Left forelimb (tissue), 1 donor: ENCODE measurements around the gene INPPL1.
"Not testable (repeated sequence)": the region's sequence is repeated elsewhere in the genome, so short reads cannot be mapped to it uniquely, and the experiment has no call there.

ENCODE experiments used
- DNase-seq: peaks from one replicate; pipeline ENCODE4 v3.0.0-alpha.2; 2018; ENCODE audit warnings: low spot score

INPPL1 gene

DNA sequence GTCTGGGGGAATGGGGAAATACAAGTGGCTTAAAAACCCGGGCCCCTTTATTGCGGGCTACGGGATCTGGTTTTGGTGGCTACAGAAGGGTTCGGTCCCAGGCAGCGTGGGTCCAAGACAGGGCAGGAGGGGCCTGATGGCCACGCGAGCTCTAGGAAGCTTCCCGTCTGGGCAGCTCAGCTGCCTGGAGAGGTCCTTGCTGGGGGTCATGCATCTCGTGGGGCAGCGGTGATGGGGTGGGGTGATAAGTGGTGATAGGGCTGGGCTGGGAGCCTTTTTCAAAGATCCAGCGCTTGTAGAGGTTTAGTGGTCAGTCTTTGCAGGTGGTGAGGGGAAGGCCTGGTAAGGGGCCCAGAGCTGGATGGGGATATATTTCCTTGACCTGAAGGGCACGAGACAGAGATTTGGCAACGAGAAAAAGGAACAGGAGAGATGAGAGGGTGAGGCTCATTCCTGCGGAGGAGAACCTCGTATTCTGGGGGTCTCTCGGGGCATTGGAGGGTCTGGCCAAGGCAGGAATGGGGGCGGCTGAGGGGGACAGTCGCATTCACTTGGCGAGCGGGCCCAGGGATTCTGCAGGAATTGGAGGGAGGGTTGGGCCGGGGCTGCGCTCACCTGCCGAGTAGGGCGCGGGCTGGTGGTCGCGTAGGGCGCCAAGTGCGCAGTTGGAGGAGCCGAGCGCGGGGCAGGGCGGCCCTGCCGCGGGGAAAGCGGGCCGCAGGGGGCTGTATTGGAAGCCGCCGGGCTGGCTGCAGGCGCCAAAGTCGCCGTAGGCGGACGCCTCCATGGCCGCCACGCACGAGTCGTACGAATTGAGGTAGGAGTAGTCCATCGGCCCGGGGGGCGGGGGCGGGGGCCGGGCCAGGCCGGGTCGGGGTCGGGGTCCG lies 18.8 kb downstream of the INPPL1 start:
- peak; percentile 63 for DNase-seq

DNA sequence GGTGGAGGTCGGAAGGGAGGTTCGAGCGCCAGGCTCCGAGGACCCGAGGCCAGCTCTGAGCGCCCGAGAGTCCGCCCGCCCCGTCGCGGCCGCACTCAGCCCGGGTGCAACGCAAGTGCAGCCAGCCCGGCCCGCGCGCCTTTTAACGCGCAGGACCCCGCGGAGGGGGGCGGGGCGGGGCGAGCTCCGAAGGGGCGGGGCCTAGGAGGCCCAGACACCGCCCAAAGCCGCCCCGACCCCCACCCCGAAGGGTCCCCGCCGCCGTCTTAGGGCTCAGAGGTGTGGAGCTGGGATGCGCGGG lies 19.4 kb downstream of the INPPL1 start, which contains the start of gene PHOX2A:
TSS of gene PHOX2A (minus strand) at position 117 of the 301 bp plus-strand sequence. CDS start 172 bp downstream, outside the sequence.
- no peak for DNase-seq

DNA sequence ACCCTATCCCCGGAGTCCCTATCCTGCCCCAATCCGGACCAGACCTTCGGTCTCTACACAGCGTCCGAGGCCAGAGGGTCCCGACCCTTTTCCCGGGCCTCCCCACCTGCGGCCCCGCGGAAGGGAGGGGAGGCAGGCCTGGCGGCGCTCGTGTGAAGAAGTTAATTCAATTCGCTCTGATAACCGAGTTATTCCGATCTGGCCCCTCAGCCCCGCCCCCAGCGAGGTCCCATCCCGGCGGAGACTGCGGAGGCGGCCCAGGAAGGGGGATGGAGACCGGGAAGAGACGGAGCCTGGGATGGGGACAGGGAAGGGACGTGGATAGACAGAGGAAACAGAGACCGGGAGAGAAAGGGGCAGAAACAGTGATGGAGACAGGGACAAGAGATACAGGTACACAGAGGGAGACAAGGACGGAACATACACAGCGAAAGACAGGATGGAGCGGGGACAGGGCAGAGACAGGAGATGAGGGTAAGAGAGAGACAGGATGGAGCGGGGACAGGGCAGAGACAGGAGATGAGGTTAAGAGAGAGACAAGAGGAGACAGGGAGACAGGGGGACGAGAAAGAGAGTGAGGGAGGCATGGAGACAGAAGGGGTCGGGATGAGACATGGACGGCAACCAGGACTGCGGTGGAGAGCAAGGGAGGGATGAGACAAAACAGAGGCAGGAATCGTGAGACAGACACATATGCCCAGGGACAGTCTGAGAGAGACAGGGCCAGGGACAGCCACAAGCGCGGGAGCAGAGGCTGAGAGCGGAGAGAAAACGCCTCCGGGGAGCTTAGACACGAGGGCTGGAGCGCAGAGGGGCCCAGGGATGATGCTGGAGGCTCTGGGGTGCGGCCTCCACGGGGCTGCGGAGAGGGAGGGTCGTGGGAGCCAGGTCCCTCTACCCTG lies 20.0 kb downstream of the INPPL1 start:
- no peak for DNase-seq

DNA sequence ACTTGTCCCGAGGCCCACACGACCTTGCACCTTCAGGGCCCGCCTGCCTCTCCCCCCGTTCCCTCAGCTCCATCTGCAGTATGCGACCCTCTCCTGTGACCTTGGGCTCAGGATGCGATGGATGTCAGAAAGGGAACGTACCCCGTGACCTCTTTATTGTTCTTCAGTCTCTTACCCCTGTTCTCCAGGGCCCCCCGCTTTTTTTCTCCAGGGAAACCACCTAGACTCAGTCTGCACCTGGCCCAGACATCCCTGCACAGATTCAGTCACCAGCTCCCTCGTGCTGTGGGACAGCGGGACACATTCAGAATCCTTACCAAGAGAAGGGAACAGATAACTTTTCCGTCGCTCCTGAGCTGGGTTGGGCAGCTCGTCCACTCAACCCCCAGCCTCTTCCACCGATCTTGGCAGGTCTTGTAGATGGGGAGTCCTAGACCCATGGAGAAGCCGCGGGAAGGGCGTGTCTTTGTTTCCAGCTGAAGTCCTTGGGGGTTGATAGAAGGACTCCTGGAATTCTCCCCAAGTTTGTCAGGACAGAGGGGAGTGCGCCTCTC lies 20.8 kb downstream of the INPPL1 start:
- DNase-seq: no peak

DNA sequence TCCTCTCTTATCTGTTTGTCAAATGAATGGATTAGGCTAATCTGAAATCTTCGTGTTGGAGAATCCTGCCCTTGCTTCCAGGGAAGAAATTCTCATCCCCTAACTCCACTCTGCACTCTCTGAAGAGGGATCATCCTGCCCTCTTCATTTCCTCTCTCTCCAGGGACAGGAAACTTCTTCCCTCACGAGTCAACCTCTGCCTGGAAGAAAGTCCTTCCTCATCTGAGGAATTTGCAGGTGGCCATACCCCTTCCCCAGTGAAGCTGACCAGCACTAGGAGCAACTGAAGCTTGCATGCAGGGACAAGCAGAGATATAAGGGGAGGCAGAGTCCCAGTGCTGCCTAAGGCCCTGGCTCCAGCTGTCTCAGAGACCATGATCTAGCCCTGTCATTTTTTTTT lies 23.0 kb downstream of the INPPL1 start:
- DNase-seq: no peak

DNA sequence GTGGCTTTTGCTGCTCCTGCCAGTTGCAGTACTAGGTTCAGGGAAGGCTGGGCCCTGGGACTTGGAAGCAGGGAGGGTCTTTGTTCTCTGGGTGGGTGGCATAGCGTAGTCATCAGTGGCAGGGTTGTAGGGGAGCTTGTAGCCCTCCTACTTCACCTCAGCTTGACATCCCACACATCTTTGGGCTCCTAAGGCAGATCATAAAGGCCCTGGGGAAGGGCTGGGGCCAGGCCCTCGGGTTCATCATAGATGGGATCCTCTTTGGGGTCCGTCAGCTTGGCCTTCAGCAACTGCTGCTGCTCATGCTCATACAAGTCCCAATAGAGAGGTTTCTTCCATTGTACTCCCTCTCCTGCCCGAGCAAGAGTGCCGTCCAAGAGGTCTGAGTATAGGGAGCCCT lies 25.4 kb downstream of the INPPL1 start:
- no peak for DNase-seq

DNA sequence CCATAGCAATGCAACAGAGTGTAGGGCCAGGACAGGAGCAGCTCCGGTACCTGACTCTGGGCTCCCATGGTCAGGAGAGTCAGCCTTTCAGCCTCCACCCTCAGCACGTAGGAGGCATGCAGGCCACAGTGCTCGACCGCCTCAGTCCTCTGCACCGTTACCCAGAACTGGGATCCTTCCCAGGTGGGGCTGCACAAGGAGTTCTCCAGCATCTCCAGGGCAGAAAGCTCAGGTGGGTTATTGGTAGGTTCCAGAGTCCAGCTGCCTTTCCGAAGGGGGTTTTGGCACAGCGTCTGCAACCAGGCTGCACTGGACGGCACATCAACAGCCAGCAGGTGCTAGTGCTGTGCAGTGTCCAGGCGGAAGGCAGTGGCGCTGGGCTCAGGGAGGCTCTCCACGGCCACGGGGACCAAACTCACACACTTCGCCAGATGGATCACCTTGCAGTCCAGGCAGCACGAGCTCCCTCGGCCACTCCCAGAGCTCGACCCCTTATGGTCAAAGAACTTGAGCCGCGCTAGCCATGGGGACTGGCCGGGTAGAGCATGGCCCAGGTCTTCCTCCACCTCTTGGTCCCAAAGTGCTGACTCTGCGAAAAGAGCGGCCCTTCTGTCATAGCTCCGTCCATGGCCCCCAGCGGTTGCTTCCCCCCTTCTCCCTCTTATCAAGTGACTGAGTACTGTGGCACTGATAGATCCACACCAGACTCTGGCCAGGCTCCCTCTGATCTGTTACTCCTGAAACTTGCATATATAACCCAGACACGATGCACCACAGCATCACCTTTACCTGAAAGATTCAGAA lies 26.3 kb downstream of the INPPL1 start:
- DNase-seq: no peak

DNA sequence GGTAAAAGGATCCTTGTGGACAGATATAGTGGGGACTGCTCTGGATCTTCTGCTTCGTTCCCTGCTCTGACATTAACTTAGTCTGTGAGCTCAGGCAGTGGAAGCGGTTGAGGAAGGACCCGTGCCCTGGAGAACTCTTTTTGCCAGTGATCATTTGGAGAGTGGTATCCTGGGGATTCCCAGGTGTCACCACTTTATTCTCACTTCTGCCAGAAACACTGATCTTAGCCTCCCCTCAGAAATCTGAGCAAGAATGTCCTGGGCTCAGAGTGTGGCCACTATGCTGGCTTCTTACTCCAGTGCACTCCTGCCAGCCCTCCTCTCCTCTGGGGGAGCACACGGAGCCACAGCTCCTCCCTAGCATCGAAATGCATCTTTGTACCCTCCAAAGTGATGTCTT lies 27.0 kb downstream of the INPPL1 start:
- no peak for DNase-seq

DNA sequence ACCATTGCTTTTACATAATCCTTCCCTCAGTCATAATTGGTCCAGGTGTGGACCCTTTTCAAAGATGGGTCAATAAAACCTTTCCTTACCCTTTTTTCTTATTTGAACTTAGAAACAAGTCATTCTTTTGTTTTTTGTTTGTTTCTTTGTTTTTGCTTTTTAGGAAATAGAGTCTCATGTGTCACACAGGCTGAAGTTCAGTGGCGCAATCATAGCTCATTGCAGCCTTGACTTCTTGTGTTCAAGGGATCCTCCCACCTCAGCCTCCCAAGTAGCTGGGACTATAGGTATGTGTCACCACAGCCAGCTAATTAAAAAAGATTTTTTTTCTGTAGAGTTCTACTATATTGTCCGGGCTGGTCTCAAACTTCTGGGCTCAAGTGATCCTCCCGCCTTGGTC lies 28.8 kb downstream of the INPPL1 start:
- DNase-seq: no peak

DNA sequence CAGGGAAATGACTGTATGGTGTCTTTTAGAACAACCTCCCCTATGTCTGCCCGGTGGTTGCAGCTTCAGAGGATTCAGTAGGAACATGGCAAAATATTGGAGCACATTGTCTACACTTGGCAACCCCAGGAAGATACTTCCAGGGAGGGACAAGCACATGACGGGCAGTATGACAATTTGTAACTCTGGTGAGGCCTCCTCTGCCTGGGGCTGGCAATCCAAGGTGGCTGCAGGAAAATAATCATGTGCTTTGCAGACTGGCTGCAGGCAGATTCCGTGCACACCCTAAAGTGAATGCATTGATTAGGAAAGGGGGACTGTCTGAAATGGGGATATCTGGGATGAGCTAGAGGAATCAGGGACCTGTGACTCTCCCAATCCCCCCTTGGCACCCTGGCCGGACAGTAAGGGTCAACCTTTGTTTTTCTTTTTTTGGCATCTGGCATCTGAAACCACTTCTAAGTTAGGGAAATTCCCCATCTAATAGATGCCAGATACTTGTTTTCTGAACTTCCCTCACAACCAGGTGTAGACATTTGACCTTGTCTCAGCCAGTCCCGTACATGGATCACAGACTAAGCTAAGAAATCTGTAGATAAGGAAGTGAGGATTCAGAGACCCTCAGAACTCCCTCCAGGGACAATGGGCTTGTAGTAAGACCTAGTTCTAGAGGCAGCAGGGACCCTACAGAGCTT lies 29.9 kb downstream of the INPPL1 start:
- DNase-seq: no peak

DNA sequence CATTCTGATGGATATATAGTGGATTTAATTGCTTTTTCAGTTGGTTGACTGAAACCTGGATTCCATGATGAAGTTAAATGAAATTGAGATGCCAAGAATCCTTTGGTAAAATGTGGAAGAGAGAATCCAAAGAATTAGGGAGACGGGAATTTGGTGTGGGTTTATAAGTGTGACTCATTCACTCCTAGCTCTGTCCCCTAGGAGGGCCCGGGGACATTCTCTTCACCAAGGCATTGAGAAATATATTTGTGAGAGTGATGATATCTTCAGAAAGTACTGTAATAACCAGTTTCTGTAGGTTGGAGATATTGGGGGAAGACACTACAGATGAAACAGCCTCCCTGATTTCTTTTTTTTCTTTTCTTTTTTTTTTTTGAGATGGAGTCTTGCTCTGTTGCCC lies 33.0 kb downstream of the INPPL1 start:
- DNase-seq: no peak

DNA sequence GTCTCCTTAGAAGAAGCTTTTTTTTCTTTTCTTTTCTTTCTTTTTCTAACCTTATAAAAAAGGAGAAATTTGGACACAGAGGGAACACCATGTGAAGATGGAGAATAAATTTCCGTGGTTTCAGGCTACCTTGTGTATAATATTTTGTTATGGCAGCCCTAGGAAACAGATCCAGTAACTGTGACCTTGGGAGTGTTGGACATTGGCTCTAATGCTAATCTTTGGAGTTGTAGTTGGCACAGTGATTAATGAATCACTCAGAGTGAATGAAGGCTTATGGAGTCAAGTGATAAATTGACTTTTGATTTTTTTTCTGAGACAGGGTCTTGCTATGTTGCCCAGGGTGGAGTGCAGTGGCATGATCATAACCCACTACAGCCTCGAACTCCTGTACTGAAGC lies 34.9 kb downstream of the INPPL1 start:
- DNase-seq: no peak

DNA sequence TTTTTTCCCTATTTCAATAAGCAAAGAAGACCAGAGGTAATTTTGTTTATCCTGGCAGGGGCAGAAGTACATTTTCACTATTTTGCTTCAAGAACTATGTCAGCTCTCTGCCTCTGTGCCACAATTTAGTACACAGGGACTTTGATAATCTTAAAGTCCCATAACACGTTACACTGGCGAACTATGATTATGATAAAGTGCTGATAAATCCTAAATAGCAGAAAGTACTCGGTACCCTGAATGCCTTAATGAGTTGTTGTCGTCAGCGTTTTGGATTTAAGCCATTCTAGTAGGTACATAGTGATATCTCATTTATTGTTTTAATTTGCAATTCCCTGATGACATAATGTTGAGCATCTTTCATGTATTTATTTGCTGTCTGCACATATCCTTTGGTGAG lies 36.0 kb downstream of the INPPL1 start:
- DNase-seq: no peak

DNA sequence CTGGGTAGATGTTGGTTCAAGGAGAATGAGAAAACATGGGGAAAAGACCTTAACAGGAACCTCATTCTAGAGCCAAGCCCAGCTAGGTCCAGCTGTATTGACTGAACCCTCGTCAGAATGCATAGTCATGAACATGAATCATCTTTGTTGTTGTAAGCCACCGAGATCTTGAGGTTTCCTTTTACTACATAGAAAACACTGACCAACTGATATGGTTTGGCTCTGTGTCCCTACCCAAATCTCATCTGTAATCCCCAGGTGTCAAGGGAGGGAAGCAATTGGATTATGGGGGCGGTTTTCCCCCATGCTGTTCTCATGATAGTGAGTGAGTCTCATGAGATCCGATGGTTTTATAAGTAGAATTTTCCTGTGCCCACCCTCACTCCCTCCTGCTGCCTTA lies 38.8 kb downstream of the INPPL1 start:
- no peak for DNase-seq

DNA sequence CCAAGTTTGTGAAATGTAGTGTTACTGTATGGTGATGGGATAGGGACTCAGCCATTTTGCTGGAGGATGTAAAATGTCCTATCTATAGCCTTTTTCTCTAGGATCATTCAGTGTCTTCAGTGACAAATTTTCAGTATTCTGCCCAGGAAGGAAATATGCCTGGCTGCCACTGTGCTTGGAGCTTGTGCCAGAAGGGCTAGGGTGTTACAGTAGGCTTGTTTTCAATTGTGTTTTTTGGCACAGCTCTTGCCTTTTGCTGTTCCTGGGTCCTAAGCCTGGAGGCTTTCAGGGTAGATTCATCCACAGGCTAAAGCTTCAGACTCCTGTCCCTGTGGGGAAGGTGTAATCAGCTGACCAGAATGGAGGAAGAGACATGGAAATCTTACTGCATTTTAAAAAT lies 41.4 kb downstream of the INPPL1 start:
- no peak for DNase-seq

DNA sequence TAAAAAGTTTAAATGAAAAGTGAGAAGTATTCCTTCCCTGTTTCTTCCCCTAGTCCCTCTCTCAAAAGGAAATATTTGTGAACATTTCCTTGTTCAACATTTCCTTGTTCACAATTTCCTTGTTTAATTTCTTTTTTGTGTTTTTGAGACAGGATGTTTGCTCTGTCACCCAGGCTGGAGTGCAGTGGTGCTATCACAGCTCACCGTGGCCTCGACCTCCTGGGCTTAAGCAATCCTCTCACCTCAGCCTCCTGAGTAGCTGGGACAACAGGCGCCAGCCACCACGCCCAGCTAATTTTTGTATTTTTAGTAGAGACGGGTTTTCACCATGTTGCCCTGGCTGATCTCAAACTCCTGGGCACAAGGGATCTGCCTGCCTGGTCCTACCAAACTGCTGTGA lies 42.4 kb downstream of the INPPL1 start:
- not testable (repeated sequence) for DNase-seq

DNA sequence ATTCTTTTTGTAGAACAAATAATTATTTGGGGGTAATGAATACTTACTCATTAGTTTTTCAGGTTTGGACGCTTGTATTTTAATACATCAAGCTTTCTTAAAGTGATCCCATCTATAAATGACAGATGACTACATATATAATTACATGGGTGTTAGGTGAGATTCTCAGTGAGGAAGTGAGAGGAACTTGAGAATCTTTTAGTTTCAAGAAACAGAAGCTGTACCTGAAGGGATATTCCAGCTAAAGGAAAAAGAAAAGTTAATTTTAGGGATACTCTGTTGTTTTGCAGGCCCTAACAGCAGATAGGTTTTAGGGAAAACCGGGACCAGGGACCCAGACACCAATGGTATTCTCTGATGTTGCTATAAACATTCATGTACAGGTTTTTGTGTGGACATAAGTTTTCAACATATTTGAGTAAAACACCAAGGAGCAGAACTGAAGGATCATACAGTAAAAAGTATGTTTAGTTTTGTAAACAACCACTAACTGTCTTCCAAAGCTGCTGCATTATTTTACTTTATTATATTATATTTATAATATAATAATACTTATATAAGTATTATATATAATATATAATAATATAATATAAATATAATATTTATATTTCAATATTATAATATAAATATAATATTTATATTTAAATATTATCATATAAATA lies 43.5 kb downstream of the INPPL1 start:
- no peak for DNase-seq

DNA sequence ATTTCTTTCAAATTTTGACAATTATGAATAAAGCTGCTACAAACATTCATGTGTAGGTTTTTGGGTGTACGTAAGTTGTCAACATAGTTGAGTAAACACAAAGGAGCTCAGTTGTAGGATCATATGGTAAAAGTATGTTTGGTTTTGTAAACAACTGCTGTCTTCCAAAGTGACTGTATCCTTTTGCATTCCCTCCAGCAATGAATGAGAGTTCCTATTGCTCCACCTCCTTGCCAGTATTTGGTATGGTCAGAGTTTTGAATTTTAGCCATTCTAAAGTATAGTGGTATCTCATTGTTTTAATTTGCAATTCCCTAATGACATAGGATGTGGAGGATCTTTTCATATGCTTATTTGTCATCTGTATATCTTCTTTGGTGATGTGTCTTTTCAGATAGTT lies 47.4 kb downstream of the INPPL1 start:
- no peak for DNase-seq

DNA sequence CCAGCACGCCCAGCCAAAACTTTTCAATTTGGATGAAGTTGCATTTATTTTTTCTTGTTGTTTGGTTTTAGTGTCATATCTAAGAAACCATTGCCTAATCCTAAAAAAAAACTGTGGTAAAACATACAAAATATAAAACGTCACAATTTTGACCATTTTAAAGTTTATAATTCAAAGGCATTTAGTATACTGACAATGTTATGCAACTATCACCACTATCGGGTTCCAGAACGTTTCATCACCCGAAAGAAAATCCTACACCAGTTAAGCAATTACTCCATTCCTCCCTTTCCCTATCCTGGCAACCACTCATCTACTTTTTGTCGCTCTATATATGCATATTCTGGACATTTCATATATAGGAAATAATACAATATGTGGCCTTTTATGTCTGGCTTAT lies 49.9 kb downstream of the INPPL1 start:
- DNase-seq: no peak

DNA sequence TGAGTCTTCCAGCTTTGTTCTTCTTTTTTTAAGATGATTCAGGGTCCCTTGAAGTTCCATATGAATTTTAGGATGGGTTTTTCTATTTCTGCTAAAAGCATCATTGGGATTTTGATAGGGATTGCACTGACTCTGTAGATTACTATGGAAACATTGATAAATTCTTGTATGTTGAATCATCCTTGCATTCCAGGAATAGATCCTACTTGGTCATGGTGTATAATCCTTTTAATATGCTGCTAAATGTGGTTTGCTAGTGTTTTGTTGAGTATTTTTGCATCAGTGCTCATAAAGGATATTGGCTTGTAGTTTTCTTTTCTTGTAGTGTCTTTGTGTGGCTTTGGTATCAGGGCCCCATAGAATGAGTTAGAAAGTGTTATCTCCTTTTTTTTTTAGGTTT lies 54.3 kb downstream of the INPPL1 start:
- no peak for DNase-seq

DNA sequence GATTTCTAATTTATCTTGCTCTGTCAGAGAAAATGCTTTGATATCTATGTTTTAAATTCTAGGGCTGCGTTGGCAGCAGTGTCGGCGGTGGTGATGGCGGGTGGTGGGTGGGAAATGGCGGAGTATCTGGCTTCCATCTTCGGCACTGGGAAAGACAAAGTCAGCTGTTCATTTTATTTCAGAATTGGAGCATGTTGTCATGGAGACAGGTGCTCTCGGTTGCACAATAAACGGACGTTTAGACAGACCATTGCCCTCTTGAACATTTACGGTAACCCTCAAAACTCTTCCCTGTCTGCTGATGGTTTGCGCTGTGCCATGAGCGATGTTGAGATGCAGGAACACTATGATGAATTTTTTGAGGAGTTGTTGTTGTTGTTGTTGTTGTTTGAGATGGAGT lies 55.5 kb downstream of the INPPL1 start:
- no peak for DNase-seq
